ENCODE measurements around the gene AGBL5.
A peak's percentile ranks its signal among the peaks of the same experiment; 100 is the strongest.

The AGBL5 gene

DNA sequence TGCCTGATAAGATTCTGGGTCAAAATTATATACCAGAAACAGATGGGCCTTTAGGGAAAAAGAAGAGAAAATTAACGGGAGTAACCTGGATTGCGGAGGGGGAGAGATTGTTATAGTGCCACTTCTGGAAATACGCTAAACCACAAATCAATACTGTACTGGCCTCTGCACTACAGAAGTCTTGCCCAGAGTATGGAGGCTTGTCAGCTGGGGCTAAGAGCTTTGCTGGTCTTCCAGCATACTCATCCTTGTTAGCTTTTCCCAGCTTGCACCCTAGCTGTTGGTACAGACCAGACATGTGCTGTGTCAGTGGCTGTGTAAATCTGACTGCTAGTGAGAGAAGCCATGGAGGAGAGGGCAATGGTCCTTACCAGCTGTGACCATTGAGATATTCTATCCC lies 8.9 kb downstream of the AGBL5 start:
- H3K4me3 ChIP-seq (ENCODE audit: low read length) = no peak overlapping the region

GRCh38 chr2:27065128-27065527 lies 13.7 kb downstream of the AGBL5 start:
- DNase-seq (ENCODE audit: low read depth) = no peak

More for the DNA sequence above, 8.9 kb downstream of the AGBL5 start:
- no peak for TF ChIP-seq CTCF (conservative IDR thresholded peaks at IDR 0.05; ENCODE audit: low read length)
- no peak for DNase-seq (ENCODE audit: low read depth)

GRCh38 chr2:27067385-27067784 lies 15.9 kb downstream of the AGBL5 start:
- H3K4me3 ChIP-seq (ENCODE audit: low read length) = no peak overlapping the region
- no peak for TF ChIP-seq CTCF (conservative IDR thresholded peaks at IDR 0.05; ENCODE audit: low read length)
- no peak for DNase-seq (ENCODE audit: low read depth)

More at GRCh38 chr2:27065128-27065527, 13.7 kb downstream of the AGBL5 start:
- no peak overlapping the region for H3K4me3 ChIP-seq (ENCODE audit: low read length)
- no peak for TF ChIP-seq CTCF (conservative IDR thresholded peaks at IDR 0.05; ENCODE audit: low read length)

- peak overlapping the region; percentile 99 for H3K4me3 ChIP-seq (ENCODE audit: low read length)
- no peak for DNase-seq (ENCODE audit: low read depth)
- no peak for TF ChIP-seq CTCF (conservative IDR thresholded peaks at IDR 0.05; ENCODE audit: low read length)
These were observed 18.0 kb downstream of the AGBL5 start for GRCh38 chr2:27069436-27069835.

- H3K4me3 ChIP-seq (ENCODE audit: low read length) = peak overlapping the region; percentile 99
These were observed 18.6 kb downstream of the AGBL5 start for GRCh38 chr2:27069961-27070618.

DNA sequence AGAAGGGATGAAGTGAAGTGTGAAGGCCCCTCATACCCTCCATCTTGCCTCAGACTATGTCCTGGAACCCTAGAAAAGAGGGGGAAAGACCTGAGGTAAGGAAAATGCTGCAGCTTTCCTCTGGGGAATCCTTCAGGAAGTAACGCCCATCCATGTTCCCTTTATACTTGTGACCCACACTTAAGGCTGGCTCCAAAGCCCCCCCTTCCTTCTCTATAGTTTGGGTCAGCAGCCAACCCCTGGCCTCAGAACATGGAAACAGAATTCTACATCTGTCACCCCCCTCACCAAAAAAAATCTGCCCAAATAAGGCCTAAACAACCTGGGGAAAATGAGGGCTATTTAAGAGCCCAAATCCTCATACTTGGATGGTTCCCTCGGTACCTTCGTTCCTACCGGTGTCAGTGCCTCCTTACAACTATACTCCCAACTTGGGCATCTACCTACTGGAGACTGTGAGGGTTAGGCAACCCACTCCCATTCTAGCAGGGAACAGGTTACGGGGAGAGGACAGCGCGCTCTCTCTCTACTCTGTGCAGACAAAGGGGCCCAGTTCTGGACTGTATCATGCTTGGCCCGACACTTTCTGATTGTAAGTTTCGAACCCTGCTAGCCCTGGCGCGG lies 19.3 kb downstream of the AGBL5 start:
- DNase-seq (ENCODE audit: low read depth) = no peak
- no peak for TF ChIP-seq CTCF (conservative IDR thresholded peaks at IDR 0.05; ENCODE audit: low read length)
- H3K4me3 ChIP-seq (ENCODE audit: low read length) = peak overlapping the region; percentile 99

More at GRCh38 chr2:27069961-27070618, 18.6 kb downstream of the AGBL5 start:
- no peak for DNase-seq (ENCODE audit: low read depth)
- no peak for TF ChIP-seq CTCF (conservative IDR thresholded peaks at IDR 0.05; ENCODE audit: low read length)
